Mesothelial cell of epicardium (in vitro differentiated cells): Measurements from ENCODE around the gene VSTM2L. TPM values are rescaled to one million over a fixed set of nuclear protein-coding genes. Genes with fewer than 3 reads are reported as not detected.

ENCODE experiments used
- DNase-seq, 2 experiments: peaks; one replicate each; pipeline ENCODE4 v3.0.0; 2021; ENCODE audit warnings: low spot score in 2 of 2; ENCODE audit not compliant: unreplicated experiment in 2 of 2
- H3K27ac Mint-ChIP-seq: 2 replicates; pipeline ENCODE4 v1.8.0; 2021; ENCODE audit warnings: mixed read lengths
- H3K27me3 Mint-ChIP-seq: 2 replicates; pipeline ENCODE4 v1.8.0; 2021; ENCODE audit warnings: low read depth, mixed read lengths
- H3K36me3 Mint-ChIP-seq: 2 replicates; pipeline ENCODE4 v1.8.0; 2021; ENCODE audit warnings: mixed read lengths
- H3K4me1 Mint-ChIP-seq: 2 replicates; pipeline ENCODE4 v1.8.0; 2021; ENCODE audit warnings: mixed read lengths
- H3K4me3 Mint-ChIP-seq: 2 replicates; pipeline ENCODE4 v1.8.0; 2021; ENCODE audit warnings: mild to moderate bottlenecking, moderate library complexity, mixed read lengths
- H3K9me3 Mint-ChIP-seq: 2 replicates; pipeline ENCODE4 v1.8.0; 2021; ENCODE audit warnings: mixed read lengths
- CTCF ChIP-seq: fragments of 200-600 bp; sonication (generic); IDR thresholded peaks from one replicate; pipeline ENCODE4 v1.5.0; 2021; ENCODE audit warnings: antibody characterized with exemption; ENCODE audit not compliant: unreplicated experiment
- total RNA-seq: library from RNA; stranded (reverse); gene quantifications from 3 replicates; pipeline ENCODE4 v1.2.1, GENCODE V29; 2021

Gene VSTM2L
- total RNA-seq, 1 donor from 2014 or later: 31.9 TPM

- peaks cover 43% of the 10 kb centered on the region for H3K27me3 Mint-ChIP-seq
- DNase-seq: no peak
- no peak overlapping the region for H3K4me3 Mint-ChIP-seq
- no peak for TF ChIP-seq CTCF
- no peaks in the 10 kb centered on the region for H3K36me3 Mint-ChIP-seq
- no peak overlapping the region for H3K27ac Mint-ChIP-seq
- H3K9me3 Mint-ChIP-seq: no peaks in the 10 kb centered on the region
- peaks cover 12% of the 10 kb centered on the region for H3K4me1 Mint-ChIP-seq
Measured at GRCh38 chr20:37899105-37900045, 3.6 kb upstream of the VSTM2L start.

- Mint-ChIP-seq H3K9me3 (no peaks in the 10 kb centered on the region), H3K27me3 (peaks cover 57% of the 10 kb centered on the region), H3K4me1 (peaks cover 29% of the 10 kb centered on the region), H3K4me3 (peak overlapping the region; percentile 5), H3K27ac (no peak overlapping the region), H3K36me3 (no peaks in the 10 kb centered on the region)
- TF ChIP-seq CTCF: no peak
- no peak for DNase-seq
Measured at GRCh38 chr20:37901240-37901639, 1.7 kb upstream of the VSTM2L start.

- TF ChIP-seq CTCF: no peak
- H3K4me3 Mint-ChIP-seq: peak overlapping the region; percentile 72
- H3K36me3 Mint-ChIP-seq: no peaks in the 10 kb centered on the region
- H3K27me3 Mint-ChIP-seq: peaks cover 57% of the 10 kb centered on the region
- no peaks in the 10 kb centered on the region for H3K9me3 Mint-ChIP-seq
- DNase-seq: no peak
- peaks cover 30% of the 10 kb centered on the region for H3K4me1 Mint-ChIP-seq
- H3K27ac Mint-ChIP-seq: no peak overlapping the region
Measured at GRCh38 chr20:37901654-37902503, 1.0 kb upstream of the VSTM2L start.

- Mint-ChIP-seq H3K27me3 (peaks cover 58% of the 10 kb centered on the region), H3K36me3 (no peaks in the 10 kb centered on the region), H3K4me1 (peaks cover 46% of the 10 kb centered on the region), H3K27ac (no peak overlapping the region), H3K4me3 (peak overlapping the region; percentile 85), H3K9me3 (no peaks in the 10 kb centered on the region)
- peak; percentile 32 for TF ChIP-seq CTCF
- no peak for DNase-seq
Measured at GRCh38 chr20:37903317-37904007, 535 bp downstream of the VSTM2L start.

- no peak for TF ChIP-seq CTCF
- H3K4me3 Mint-ChIP-seq: peak overlapping the region; percentile 85
- DNase-seq: no peak
- no peaks in the 10 kb centered on the region for H3K9me3 Mint-ChIP-seq
- peak overlapping the region; percentile 81 for H3K27ac Mint-ChIP-seq
- H3K27me3 Mint-ChIP-seq: peaks cover 60% of the 10 kb centered on the region
- no peaks in the 10 kb centered on the region for H3K36me3 Mint-ChIP-seq
- H3K4me1 Mint-ChIP-seq: peaks cover 52% of the 10 kb centered on the region
Measured at GRCh38 chr20:37904008-37904642, 1.2 kb downstream of the VSTM2L start.
